HG03196 (cell line): Measurements from ENCODE around the gene LACTBL1.

Source experiments
- ATAC-seq: cut with Tn5 transposase; IDR thresholded peaks from one replicate; pipeline ENCODE4 v1.9.1; 2021; ENCODE audit not compliant: unreplicated experiment

LACTBL1 gene

GRCh38 chr1:22913421-22914141, 59.1 kb downstream of the LACTBL1 start:
- ATAC-seq: no peak

DNA sequence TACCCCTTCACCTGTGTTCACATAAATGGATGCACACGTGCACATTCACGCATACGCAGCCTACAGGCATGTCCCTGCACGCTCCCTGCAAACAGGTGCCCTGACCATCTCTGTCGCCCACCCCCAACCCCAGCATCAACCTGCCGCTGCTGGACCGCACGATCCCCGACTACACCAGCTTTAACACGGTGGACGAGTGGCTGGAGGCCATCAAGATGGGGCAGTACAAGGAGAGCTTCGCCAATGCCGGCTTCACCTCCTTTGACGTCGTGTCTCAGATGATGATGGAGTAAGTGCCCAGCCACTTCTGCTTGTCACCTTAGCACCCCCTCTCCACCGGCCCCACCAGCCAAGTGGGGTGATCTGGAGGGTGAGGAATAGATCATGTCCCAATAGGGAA, 60.4 kb downstream of the LACTBL1 start:
- ATAC-seq: no peak

GRCh38 chr1:22910986-22911651, 61.5 kb downstream of the LACTBL1 start:
- no peak for ATAC-seq

- ATAC-seq: no peak
Measured at GRCh38 chr1:22910286-22910685, 62.4 kb downstream of the LACTBL1 start.

DNA sequence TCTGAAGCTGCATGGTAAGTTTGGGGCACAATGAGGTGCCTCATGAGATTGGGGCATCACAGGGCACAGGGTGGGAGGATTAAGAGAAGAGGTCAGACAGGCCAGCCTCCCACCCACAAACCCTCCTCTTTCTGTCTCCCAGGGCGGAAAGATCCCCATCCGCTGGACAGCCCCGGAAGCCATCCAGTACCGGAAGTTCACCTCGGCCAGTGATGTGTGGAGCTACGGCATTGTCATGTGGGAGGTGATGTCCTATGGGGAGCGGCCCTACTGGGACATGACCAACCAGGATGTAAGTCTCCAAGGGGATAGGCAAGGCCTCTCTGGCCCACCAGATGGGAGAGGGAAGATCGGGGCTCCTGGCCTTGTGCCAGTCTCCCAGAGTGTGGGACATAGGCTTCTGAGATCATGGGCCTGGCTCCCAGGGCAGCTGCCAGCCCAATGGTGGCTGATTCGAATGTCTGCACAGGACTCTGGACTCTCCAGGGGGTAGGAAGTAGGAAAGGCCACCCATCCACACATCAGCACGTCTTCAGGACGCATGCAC, 63.7 kb downstream of the LACTBL1 start:
- no peak for ATAC-seq

DNA sequence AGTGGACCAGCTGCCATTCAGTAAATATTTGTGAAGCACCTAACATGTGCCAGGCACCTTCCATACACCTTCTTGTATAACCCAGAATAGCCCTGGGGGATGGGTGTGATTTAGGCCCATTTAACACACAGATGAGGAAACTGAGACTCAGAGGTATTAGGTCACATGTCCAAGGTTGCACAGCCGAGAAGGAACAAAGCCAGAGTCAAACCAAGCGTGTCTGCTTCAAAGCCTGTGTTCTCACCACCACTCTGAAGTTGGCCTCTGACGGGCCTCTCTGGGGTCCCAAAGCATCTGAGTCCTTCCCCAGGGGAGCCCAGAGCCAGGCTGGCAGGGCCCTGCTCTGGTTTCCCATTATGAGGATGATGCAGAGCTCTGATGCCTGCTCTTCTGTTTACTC, 65.1 kb downstream of the LACTBL1 start:
- no peak for ATAC-seq

DNA sequence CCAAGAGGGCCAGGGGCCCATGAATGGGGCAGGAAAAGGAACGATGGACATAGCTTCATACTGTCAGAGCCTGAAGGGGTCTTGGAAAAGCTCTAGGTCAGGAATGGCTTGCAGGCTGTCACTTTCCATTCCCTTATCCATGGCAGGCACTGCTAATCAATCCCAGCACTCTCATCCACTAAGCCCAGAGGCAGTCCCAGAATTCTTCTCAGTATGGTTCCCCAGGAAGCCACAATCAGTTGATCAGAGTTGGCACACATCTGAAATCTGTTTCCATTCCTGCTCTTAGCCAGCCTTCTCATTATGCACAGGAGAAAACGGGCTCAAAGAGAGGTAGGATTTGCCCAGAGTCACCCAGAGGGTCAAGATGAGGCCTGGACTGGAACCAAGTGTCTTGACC, 65.7 kb downstream of the LACTBL1 start:
- no peak for ATAC-seq

GRCh38 chr1:22903113-22903512, 69.6 kb downstream of the LACTBL1 start:
- ATAC-seq: no peak
